Thymus (tissue), 11 donors: ENCODE results near the gene CPSF6. TPM values are rescaled to one million over a fixed set of nuclear protein-coding genes. Genes with fewer than 3 reads are reported as not detected.
"Not testable (repeated sequence)": the region's sequence is repeated elsewhere in the genome, so short reads cannot be mapped to it uniquely, and the experiment has no call there.

Experiments
- DNase-seq, 9 donors: peaks; one replicate each; pipeline ENCODE4 v3.0.0-alpha.2; 2013; ENCODE audit warnings: low spot score in 9 of 9, low read depth in 6 of 9, missing footprints in 1 of 9
- H3K27ac ChIP-seq, 2 donors: one replicate each; pipeline ENCODE4 v1.5.1; 2013; ENCODE audit warnings: control low read depth in 1 of 2, low read depth in 1 of 2, low read length in 1 of 2, mild to moderate bottlenecking in 1 of 2, moderate library complexity in 1 of 2
- H3K27me3 ChIP-seq, 2 donors: one replicate each; pipeline ENCODE4 v1.5.1; 2013; ENCODE audit warnings: low read length in 1 of 2; ENCODE audit not compliant: control insufficient read depth in 2 of 2, insufficient read depth in 1 of 2
- H3K36me3 ChIP-seq, 2 donors: one replicate each; pipeline ENCODE4 v1.5.1; 2013; ENCODE audit warnings: low read length in 1 of 2, mild to moderate bottlenecking in 1 of 2, moderate library complexity in 1 of 2; ENCODE audit not compliant: control insufficient read depth in 2 of 2, insufficient read depth in 2 of 2
- H3K4me1 ChIP-seq, 2 donors: one replicate each; pipeline ENCODE4 v1.5.1; 2013; ENCODE audit warnings: low read length in 2 of 2; ENCODE audit not compliant: control insufficient read depth in 2 of 2, insufficient read depth in 2 of 2
- H3K4me3 ChIP-seq, 2 donors: one replicate each; pipeline ENCODE4 v1.5.1; 2013; ENCODE audit warnings: low read length in 2 of 2, control low read depth in 1 of 2, mild to moderate bottlenecking in 1 of 2
- H3K9me3 ChIP-seq, 2 donors: one replicate each; pipeline ENCODE4 v1.5.1; 2013; ENCODE audit warnings: low read length in 1 of 2, mild to moderate bottlenecking in 1 of 2; ENCODE audit not compliant: control insufficient read depth in 2 of 2, insufficient read depth in 1 of 2
- WGBS: extraction: QIAGEN DNeasy Blood & Tissue Kit; methylation state at CpG from one replicate; pipeline ENCODE4 v1.1.7; 2013; 5-methylcytosine and 5-hydroxymethylcytosine counted together
- polyA plus RNA-seq: library from polyadenylated mRNA; stranded (reverse); fragments of 200-250 nt; gene quantifications from one replicate; pipeline ENCODE4 v1.2.3, GENCODE V29; 2013
- total RNA-seq: library from RNA; stranded (reverse); fragments of 120-200 nt; gene quantifications from one replicate; pipeline ENCODE4 v1.2.4, GENCODE V29; 2013
- donor health status: healthy.

The CPSF6 gene
- total and polyA plus RNA-seq, 2 donors: 25.5 to 32.0 TPM

GRCh38 chr12:69247268-69248018 lies 8.1 kb downstream of the CPSF6 start:
- no peak for DNase-seq
- Histone ChIP-seq H3K36me3 (peaks cover 0 to 4% of the 10 kb centered on the region in 2 donors), H3K27me3 (no peaks in the 10 kb centered on the region), H3K4me1 (peaks cover 3 to 5% of the 10 kb centered on the region in 2 donors), H3K4me3 (no peak overlapping the region), H3K9me3 (no peaks in the 10 kb centered on the region), H3K27ac (no peak overlapping the region)
- 93% methylated on average over 3 of the region's 3 CpGs for WGBS

GRCh38 chr12:69252033-69252432 lies 12.7 kb downstream of the CPSF6 start:
- WGBS: 64% methylated on average over 1 of the region's 1 CpG

GRCh38 chr12:69254046-69254445 lies 14.7 kb downstream of the CPSF6 start:
- Histone ChIP-seq H3K4me3 (no peak overlapping the region), H3K27ac (peak overlapping the region in 1 of 2 donors; percentile 18), H3K4me1 (no peaks in the 10 kb centered on the region), H3K36me3 (peaks cover 14 to 38% of the 10 kb centered on the region in 2 donors), H3K9me3 (no peaks in the 10 kb centered on the region), H3K27me3 (no peaks in the 10 kb centered on the region)
- DNase-seq: peak; percentile 21 to 87 (median 67)

More at GRCh38 chr12:69252033-69252432, 12.7 kb downstream of the CPSF6 start:
- Histone ChIP-seq H3K4me3 (no peak overlapping the region), H3K4me1 (no peaks in the 10 kb centered on the region), H3K27ac (no peak overlapping the region), H3K27me3 (no peaks in the 10 kb centered on the region), H3K36me3 (peaks cover 3 to 20% of the 10 kb centered on the region in 2 donors), H3K9me3 (no peaks in the 10 kb centered on the region)
- no peak for DNase-seq

GRCh38 chr12:69254862-69255261 lies 15.5 kb downstream of the CPSF6 start:
- no peaks in the 10 kb centered on the region for H3K27me3 ChIP-seq
- H3K4me1 ChIP-seq: no peaks in the 10 kb centered on the region
- no peak overlapping the region for H3K27ac ChIP-seq
- 97% methylated on average over 2 of the region's 2 CpGs for WGBS
- no peaks in the 10 kb centered on the region for H3K9me3 ChIP-seq
- H3K4me3 ChIP-seq: no peak overlapping the region
- peaks cover 14 to 45% of the 10 kb centered on the region in 2 donors for H3K36me3 ChIP-seq
- no peak for DNase-seq

GRCh38 chr12:69258655-69259054 lies 19.3 kb downstream of the CPSF6 start:
- no peak for DNase-seq
- Histone ChIP-seq H3K4me3 (no peak overlapping the region), H3K27ac (no peak overlapping the region), H3K9me3 (no peaks in the 10 kb centered on the region), H3K27me3 (no peaks in the 10 kb centered on the region), H3K36me3 (peaks cover 14 to 70% of the 10 kb centered on the region in 2 donors), H3K4me1 (no peaks in the 10 kb centered on the region)
- 98% methylated on average over 10 of the region's 10 CpGs for WGBS

- WGBS: 98% methylated on average over 20 of the region's 20 CpGs
- DNase-seq: no peak
- Histone ChIP-seq H3K27ac (no peak overlapping the region), H3K27me3 (no peaks in the 10 kb centered on the region), H3K36me3 (peaks cover 11 to 63% of the 10 kb centered on the region in 2 donors), H3K4me1 (no peaks in the 10 kb centered on the region), H3K4me3 (no peak overlapping the region), H3K9me3 (no peaks in the 10 kb centered on the region)
Observed at GRCh38 chr12:69262264-69262974, 23.1 kb downstream of the CPSF6 start.

GRCh38 chr12:69265205-69265604 lies 25.8 kb downstream of the CPSF6 start:
- Histone ChIP-seq H3K36me3 (peaks cover 0 to 41% of the 10 kb centered on the region in 2 donors), H3K27me3 (no peaks in the 10 kb centered on the region), H3K4me1 (no peaks in the 10 kb centered on the region), H3K4me3 (no peak overlapping the region), H3K27ac (no peak overlapping the region), H3K9me3 (no peaks in the 10 kb centered on the region)
- 98% methylated on average over 3 of the region's 3 CpGs for WGBS
- DNase-seq: no peak

- WGBS: 97% methylated on average over 8 of the region's 8 CpGs
- H3K27me3 ChIP-seq, H3K9me3 ChIP-seq, DNase-seq, H3K4me3 ChIP-seq, H3K4me1 ChIP-seq, H3K27ac ChIP-seq: not testable (repeated sequence)
- peaks cover 0 to 37% of the 10 kb centered on the region in 2 donors for H3K36me3 ChIP-seq
Observed at GRCh38 chr12:69265633-69266032, 26.3 kb downstream of the CPSF6 start.

- Histone ChIP-seq H3K9me3 (no peaks in the 10 kb centered on the region), H3K36me3 (peaks cover 0 to 32% of the 10 kb centered on the region in 2 donors), H3K4me3 (no peak overlapping the region), H3K27ac (no peak overlapping the region), H3K27me3 (no peaks in the 10 kb centered on the region), H3K4me1 (no peaks in the 10 kb centered on the region)
- no peak for DNase-seq
- WGBS: 96% methylated on average over 3 of the region's 3 CpGs
Observed at GRCh38 chr12:69266036-69266635, 26.8 kb downstream of the CPSF6 start.
